ENCODE data around the gene CIITA. TPM values are rescaled to one million over a fixed set of nuclear protein-coding genes. Genes with fewer than 3 reads are reported as not detected.
A peak's percentile ranks its signal among the peaks of the same experiment; 100 is the strongest.
"Not testable (repeated sequence)": the region's sequence is repeated elsewhere in the genome, so short reads cannot be mapped to it uniquely, and the experiment has no call there.

Gene CIITA
- total RNA-seq (2012; rRNA removed) = under 0.01 and 0.66 TPM in 2 replicates

DNA sequence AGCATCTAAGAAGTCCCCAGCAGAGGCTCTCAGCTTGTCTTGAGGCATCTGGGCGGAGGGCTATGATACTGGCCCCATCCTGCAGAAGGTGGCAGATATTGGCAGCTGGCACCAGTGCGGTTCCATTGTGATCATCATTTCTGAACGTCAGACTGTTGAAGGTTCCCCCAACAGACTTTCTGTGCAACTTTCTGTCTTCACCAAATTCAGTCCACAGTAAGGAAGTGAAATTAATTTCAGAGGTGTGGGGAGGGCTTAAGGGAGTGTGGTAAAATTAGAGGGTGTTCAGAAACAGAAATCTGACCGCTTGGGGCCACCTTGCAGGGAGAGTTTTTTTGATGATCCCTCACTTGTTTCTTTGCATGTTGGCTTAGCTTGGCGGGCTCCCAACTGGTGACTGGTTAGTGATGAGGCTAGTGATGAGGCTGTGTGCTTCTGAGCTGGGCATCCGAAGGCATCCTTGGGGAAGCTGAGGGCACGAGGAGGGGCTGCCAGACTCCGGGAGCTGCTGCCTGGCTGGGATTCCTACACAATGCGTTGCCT is at the start of gene CIITA:
CIITA (plus strand) TSS at position 404 of the 543 bp plus-strand sequence; CDS start at position 533, 129 bp downstream.
- H3K4me1 ChIP-seq (ENCODE audit: control insufficient read depth, insufficient read depth, low read length) = peaks cover 12% of the 10 kb centered on the region
- H3K9ac ChIP-seq (ENCODE audit: low read depth, low read length) = no peak within 1 kb of the TSS
- H3K4me3 ChIP-seq (ENCODE audit: low read length) = no peak within 1 kb of the TSS
- H3K36me3 ChIP-seq (ENCODE audit: insufficient read depth, low read length) = no peaks in the 10 kb centered on the region
- H3K9me3 ChIP-seq (replicated peaks; ENCODE audit: low read length) = no peaks in the 10 kb centered on the region
- peaks cover 70% of the 10 kb centered on the region for H3K27me3 ChIP-seq (ENCODE audit: control insufficient read depth, insufficient read depth, low read length)
- peak within 1 kb of the TSS; percentile 23 for H3K4me2 ChIP-seq (ENCODE audit: low read length)

DNA sequence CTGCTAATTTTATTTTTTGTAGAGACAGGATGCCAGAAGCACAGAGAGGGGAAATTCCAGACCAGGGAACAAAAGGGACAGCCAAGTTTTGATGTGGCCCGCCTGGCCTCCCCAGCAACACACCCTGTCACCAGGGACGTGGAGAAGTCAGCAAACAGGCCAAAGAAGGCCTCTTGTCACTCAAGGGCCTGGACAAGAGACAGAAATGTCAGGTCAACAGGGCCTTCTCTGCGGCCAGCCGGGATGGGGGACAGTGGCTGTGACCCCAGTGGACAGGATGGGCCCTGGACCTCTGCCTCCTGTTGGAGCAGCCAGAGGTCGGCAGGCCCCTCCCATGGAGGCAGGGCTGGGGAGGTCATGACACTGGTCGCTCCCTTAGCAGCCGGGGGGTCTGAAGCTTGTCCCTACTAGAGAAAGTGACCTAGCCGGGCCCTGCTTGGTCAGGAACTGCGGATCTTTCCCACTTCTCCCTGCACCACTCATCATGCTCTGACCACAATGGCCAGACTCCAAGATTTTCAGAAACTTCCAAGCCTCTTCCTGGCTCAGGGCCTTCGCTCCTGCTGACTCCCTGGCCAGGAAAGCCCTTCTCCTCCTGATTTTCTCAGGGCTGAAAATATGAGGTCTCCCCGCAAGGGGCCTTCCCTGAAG is 49.2 kb upstream of the CIITA start:
- H3K4me2 ChIP-seq (ENCODE audit: low read length) = peak overlapping the region; percentile 68
- H3K27me3 ChIP-seq (ENCODE audit: control insufficient read depth, insufficient read depth, low read length) = peaks cover 14% of the 10 kb centered on the region
- peaks cover 21% of the 10 kb centered on the region for H3K4me1 ChIP-seq (ENCODE audit: control insufficient read depth, insufficient read depth, low read length)
- H3K9ac ChIP-seq (ENCODE audit: low read depth, low read length) = peak overlapping the region; percentile 29
- no peak overlapping the region for H3K4me3 ChIP-seq (ENCODE audit: low read length)
- no peaks in the 10 kb centered on the region for H3K36me3 ChIP-seq (ENCODE audit: insufficient read depth, low read length)
- no peaks in the 10 kb centered on the region for H3K9me3 ChIP-seq (replicated peaks; ENCODE audit: low read length)

- Histone ChIP-seq H3K4me2 (ENCODE audit: low read length) (peak overlapping the region; percentile 68), H3K4me3 (ENCODE audit: low read length) (peak overlapping the region; percentile 47), H3K9me3 (replicated peaks; ENCODE audit: low read length) (no peaks in the 10 kb centered on the region), H3K4me1 (ENCODE audit: control insufficient read depth, insufficient read depth, low read length) (peaks cover 21% of the 10 kb centered on the region), H3K27me3 (ENCODE audit: control insufficient read depth, insufficient read depth, low read length) (peaks cover 18% of the 10 kb centered on the region), H3K36me3 (ENCODE audit: insufficient read depth, low read length) (no peaks in the 10 kb centered on the region), H3K9ac (ENCODE audit: low read depth, low read length) (peak overlapping the region; percentile 29)
Observed at GRCh38 chr16:10828851-10829366, 48.1 kb upstream of the CIITA start.

GRCh38 chr16:10829390-10830098 is 47.5 kb upstream of the CIITA start:
- not testable (repeated sequence) for H3K4me3 ChIP-seq (ENCODE audit: low read length); H3K9ac ChIP-seq (ENCODE audit: low read depth, low read length); H3K9me3 ChIP-seq (replicated peaks; ENCODE audit: low read length); H3K36me3 ChIP-seq (ENCODE audit: insufficient read depth, low read length)
- Histone ChIP-seq H3K27me3 (ENCODE audit: control insufficient read depth, insufficient read depth, low read length) (peaks cover 22% of the 10 kb centered on the region), H3K4me1 (ENCODE audit: control insufficient read depth, insufficient read depth, low read length) (peaks cover 21% of the 10 kb centered on the region), H3K4me2 (ENCODE audit: low read length) (peak overlapping the region; percentile 68)

DNA sequence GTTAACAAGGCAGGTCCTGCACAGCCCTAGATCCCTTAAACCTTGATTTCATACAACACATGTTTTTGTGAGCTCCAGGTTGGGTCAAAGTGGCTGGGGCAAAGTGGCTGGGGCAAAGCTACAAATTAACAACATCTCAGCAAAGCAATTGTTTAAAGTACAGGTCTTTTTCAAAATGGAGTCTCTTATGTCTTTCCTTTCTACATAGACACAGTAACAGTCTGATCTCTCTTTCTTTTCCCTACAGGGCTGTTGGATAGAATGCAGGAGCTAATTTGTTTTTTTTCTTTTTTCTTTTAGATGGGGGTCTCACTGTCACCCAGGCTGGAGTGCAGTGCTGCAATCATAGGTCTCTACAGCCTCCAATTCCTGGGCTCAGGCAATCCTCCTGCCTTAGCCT is 46.8 kb upstream of the CIITA start:
- Histone ChIP-seq H3K4me1 (ENCODE audit: control insufficient read depth, insufficient read depth, low read length) (peaks cover 21% of the 10 kb centered on the region), H3K27me3 (ENCODE audit: control insufficient read depth, insufficient read depth, low read length) (peaks cover 25% of the 10 kb centered on the region)

DNA sequence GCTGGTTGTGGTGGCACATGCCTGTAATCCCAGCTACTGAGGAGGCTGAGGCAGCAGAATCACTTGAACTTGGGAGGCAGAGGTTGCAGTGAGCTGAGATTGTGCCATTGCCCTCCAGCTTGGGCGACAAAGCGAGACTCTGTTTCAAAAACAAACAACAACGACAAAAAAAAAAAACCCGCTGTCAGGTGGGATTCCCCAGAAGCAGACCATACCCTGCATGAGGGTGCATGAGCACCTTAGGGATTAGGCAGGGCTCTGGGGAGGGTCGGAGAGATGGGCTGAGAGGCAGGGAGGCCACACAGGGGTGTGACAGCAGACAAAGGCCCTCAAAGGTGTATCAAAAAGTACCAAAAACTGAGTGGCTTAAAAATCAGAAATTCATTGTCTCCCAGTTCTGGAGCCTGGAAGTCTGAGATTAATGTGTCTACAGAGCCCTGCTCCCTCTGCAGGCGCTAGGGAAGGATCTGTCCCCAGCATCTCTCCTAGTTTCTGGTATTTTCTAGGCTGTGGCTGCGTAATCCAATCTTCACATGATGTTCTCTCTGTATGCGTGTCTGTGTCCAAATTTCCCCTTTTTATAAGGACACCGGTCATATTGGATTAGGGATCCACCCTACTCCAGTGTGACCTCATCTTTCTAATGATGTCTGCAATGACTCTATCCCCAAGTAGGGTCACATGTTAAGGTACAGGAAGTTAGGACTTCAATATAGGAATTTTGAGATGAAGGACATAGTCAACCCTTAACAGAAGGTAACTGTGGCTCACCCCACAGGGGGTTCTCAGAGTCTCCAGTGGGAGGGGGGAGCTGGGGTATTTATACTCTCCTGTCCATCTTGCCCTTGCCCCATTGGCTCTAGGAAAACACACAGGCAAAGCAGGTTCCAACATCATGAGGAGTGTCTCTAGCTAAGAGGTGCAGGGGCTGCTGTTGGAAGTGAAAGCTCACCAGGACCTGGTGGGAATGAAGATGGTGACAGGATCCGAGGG is 44.8 kb upstream of the CIITA start:
- no peak overlapping the region for H3K4me2 ChIP-seq (ENCODE audit: low read length)
- peaks cover 21% of the 10 kb centered on the region for H3K4me1 ChIP-seq (ENCODE audit: control insufficient read depth, insufficient read depth, low read length)
- H3K9ac ChIP-seq (ENCODE audit: low read depth, low read length) = no peak overlapping the region
- no peaks in the 10 kb centered on the region for H3K9me3 ChIP-seq (replicated peaks; ENCODE audit: low read length)
- H3K27me3 ChIP-seq (ENCODE audit: control insufficient read depth, insufficient read depth, low read length) = peaks cover 37% of the 10 kb centered on the region
- H3K36me3 ChIP-seq (ENCODE audit: insufficient read depth, low read length) = no peaks in the 10 kb centered on the region
- no peak overlapping the region for H3K4me3 ChIP-seq (ENCODE audit: low read length)

More for the DNA sequence above, 46.8 kb upstream of the CIITA start:
- H3K4me3 ChIP-seq (ENCODE audit: low read length); H3K9me3 ChIP-seq (replicated peaks; ENCODE audit: low read length); H3K36me3 ChIP-seq (ENCODE audit: insufficient read depth, low read length); H3K4me2 ChIP-seq (ENCODE audit: low read length); H3K9ac ChIP-seq (ENCODE audit: low read depth, low read length): not testable (repeated sequence)

DNA sequence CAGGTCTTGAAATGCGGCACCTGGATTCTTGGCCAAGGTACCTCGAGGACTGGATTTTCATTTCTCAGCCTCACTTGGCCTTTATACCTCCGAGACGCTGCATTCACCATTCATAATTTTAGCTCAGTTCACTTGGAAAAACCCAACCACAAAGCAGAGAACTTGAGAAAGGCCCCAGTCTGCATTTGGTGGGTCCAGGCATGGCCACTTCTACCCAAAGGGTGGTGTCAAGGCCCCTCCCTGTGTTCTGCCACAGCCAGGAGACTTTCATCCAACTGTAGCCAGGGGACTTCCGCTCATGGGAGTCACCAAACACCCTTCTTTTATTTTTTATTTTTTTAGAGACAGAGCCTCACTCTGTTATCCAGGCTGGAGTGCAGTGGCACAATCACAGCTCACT is 43.7 kb upstream of the CIITA start:
- no peak overlapping the region for H3K4me2 ChIP-seq (ENCODE audit: low read length)
- H3K36me3 ChIP-seq (ENCODE audit: insufficient read depth, low read length) = no peaks in the 10 kb centered on the region
- peaks cover 12% of the 10 kb centered on the region for H3K4me1 ChIP-seq (ENCODE audit: control insufficient read depth, insufficient read depth, low read length)

DNA sequence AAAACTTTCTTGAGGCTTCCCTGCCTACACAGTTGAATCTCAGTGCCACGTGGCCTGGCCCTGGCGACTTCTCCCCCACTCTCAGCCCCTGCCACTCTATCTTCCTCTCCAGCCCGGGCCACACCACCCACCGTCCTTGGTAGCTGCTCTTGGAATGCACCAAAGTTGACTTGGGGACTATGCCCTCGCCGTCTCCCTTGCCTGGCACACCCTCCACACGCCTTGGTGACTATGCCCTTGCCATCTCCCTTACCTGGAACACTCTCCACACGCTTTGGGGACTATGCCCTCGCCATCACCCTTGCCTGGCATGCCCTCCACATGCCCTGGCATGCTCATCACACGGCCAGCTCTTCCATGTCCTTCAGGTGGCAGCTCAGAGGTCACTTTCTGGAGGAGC is 42.9 kb upstream of the CIITA start:
- H3K4me1 ChIP-seq (ENCODE audit: control insufficient read depth, insufficient read depth, low read length) = peaks cover 4% of the 10 kb centered on the region
- no peaks in the 10 kb centered on the region for H3K36me3 ChIP-seq (ENCODE audit: insufficient read depth, low read length)
- H3K27me3 ChIP-seq (ENCODE audit: control insufficient read depth, insufficient read depth, low read length) = peaks cover 54% of the 10 kb centered on the region
- no peaks in the 10 kb centered on the region for H3K9me3 ChIP-seq (replicated peaks; ENCODE audit: low read length)
- H3K4me3 ChIP-seq (ENCODE audit: low read length) = no peak overlapping the region
- H3K9ac ChIP-seq (ENCODE audit: low read depth, low read length) = no peak overlapping the region
- H3K4me2 ChIP-seq (ENCODE audit: low read length) = no peak overlapping the region

More for the DNA sequence above, 43.7 kb upstream of the CIITA start:
- no peak overlapping the region for H3K4me3 ChIP-seq (ENCODE audit: low read length)
- no peaks in the 10 kb centered on the region for H3K9me3 ChIP-seq (replicated peaks; ENCODE audit: low read length)
- H3K27me3 ChIP-seq (ENCODE audit: control insufficient read depth, insufficient read depth, low read length) = peaks cover 47% of the 10 kb centered on the region
- H3K9ac ChIP-seq (ENCODE audit: low read depth, low read length) = no peak overlapping the region

- no peak overlapping the region for H3K4me2 ChIP-seq (ENCODE audit: low read length)
- no peak overlapping the region for H3K9ac ChIP-seq (ENCODE audit: low read depth, low read length)
Observed at GRCh38 chr16:10834766-10835165, 42.2 kb upstream of the CIITA start.

GRCh38 chr16:10835281-10835931 is 41.6 kb upstream of the CIITA start:
- H3K4me1 ChIP-seq (ENCODE audit: control insufficient read depth, insufficient read depth, low read length) = no peaks in the 10 kb centered on the region
- no peak overlapping the region for H3K4me2 ChIP-seq (ENCODE audit: low read length)
- no peak overlapping the region for H3K9ac ChIP-seq (ENCODE audit: low read depth, low read length)
- no peak overlapping the region for H3K4me3 ChIP-seq (ENCODE audit: low read length)
- H3K36me3 ChIP-seq (ENCODE audit: insufficient read depth, low read length) = no peaks in the 10 kb centered on the region
- no peaks in the 10 kb centered on the region for H3K9me3 ChIP-seq (replicated peaks; ENCODE audit: low read length)
- H3K27me3 ChIP-seq (ENCODE audit: control insufficient read depth, insufficient read depth, low read length) = peaks cover 62% of the 10 kb centered on the region

More at GRCh38 chr16:10834766-10835165, 42.2 kb upstream of the CIITA start:
- no peaks in the 10 kb centered on the region for H3K36me3 ChIP-seq (ENCODE audit: insufficient read depth, low read length)
- H3K4me1 ChIP-seq (ENCODE audit: control insufficient read depth, insufficient read depth, low read length) = no peaks in the 10 kb centered on the region
- H3K9me3 ChIP-seq (replicated peaks; ENCODE audit: low read length) = no peaks in the 10 kb centered on the region
- peaks cover 57% of the 10 kb centered on the region for H3K27me3 ChIP-seq (ENCODE audit: control insufficient read depth, insufficient read depth, low read length)
- no peak overlapping the region for H3K4me3 ChIP-seq (ENCODE audit: low read length)
